HG02571 (cell line): ENCODE results near the gene NPIPB6.
A peak's percentile ranks its signal among the peaks of the same experiment; 100 is the strongest.
"Not testable (repeated sequence)": the region's sequence is repeated elsewhere in the genome, so short reads cannot be mapped to it uniquely, and the experiment has no call there.

Experiments used
- ATAC-seq: cut with Tn5 transposase; IDR thresholded peaks from one replicate; pipeline ENCODE4 v1.9.1; 2021; ENCODE audit warnings: mild to moderate bottlenecking, moderate library complexity; ENCODE audit not compliant: unreplicated experiment

Gene NPIPB6

GRCh38 chr16:28363408-28363807, at the start of gene NPIPB6:
Gene NPIPB6 (minus strand): TSS chr16:28363508. CDS start chr16:28362822, 686 bp downstream.
- not testable (repeated sequence) for ATAC-seq

GRCh38 chr16:28403220-28404072, 40.1 kb upstream of the NPIPB6 start, which contains the start of gene EIF3CL:
Gene EIF3CL (minus strand): TSS chr16:28403841. CDS start chr16:28403618, 223 bp downstream.
- peak; percentile 98 for ATAC-seq

GRCh38 chr16:28392054-28392453, 28.7 kb upstream of the NPIPB6 start:
- not testable (repeated sequence) for ATAC-seq

- ATAC-seq = not testable (repeated sequence)
Measured at GRCh38 chr16:28382177-28382867, 19.0 kb upstream of the NPIPB6 start.

- not testable (repeated sequence) for ATAC-seq
Measured at GRCh38 chr16:28377822-28378221, 14.5 kb upstream of the NPIPB6 start.

- ATAC-seq = not testable (repeated sequence)
Measured at GRCh38 chr16:28377108-28377625, 13.9 kb upstream of the NPIPB6 start.

- ATAC-seq = not testable (repeated sequence)
Measured at GRCh38 chr16:28375115-28375514, 11.8 kb upstream of the NPIPB6 start.

GRCh38 chr16:28374281-28374680, 11.0 kb upstream of the NPIPB6 start:
- not testable (repeated sequence) for ATAC-seq

- not testable (repeated sequence) for ATAC-seq
Measured at GRCh38 chr16:28367926-28368325, 4.6 kb upstream of the NPIPB6 start.

- ATAC-seq = peak; percentile 80
Measured at GRCh38 chr16:28364268-28365173, 1.2 kb upstream of the NPIPB6 start.

GRCh38 chr16:28362600-28362999, 708 bp downstream of the NPIPB6 start:
- not testable (repeated sequence) for ATAC-seq

GRCh38 chr16:28338230-28338629, 25.1 kb downstream of the NPIPB6 start:
- ATAC-seq = not testable (repeated sequence)

GRCh38 chr16:28336940-28337710, 26.2 kb downstream of the NPIPB6 start:
- not testable (repeated sequence) for ATAC-seq

- ATAC-seq = not testable (repeated sequence)
Measured at GRCh38 chr16:28335678-28336077, 27.6 kb downstream of the NPIPB6 start.

- ATAC-seq = not testable (repeated sequence)
Measured at GRCh38 chr16:28332632-28333031, 30.7 kb downstream of the NPIPB6 start.

- ATAC-seq = not testable (repeated sequence)
Measured at GRCh38 chr16:28330981-28331380, 32.3 kb downstream of the NPIPB6 start.

GRCh38 chr16:28330232-28330631, 33.1 kb downstream of the NPIPB6 start:
- ATAC-seq = not testable (repeated sequence)

GRCh38 chr16:28326881-28327610, 36.3 kb downstream of the NPIPB6 start:
- no peak for ATAC-seq

- no peak for ATAC-seq
Measured at GRCh38 chr16:28324887-28325279, 38.4 kb downstream of the NPIPB6 start.
